Measurements from ENCODE around the gene PTPRE.
A peak's percentile ranks its signal among the peaks of the same experiment; 100 is the strongest.

PTPRE gene

DNA sequence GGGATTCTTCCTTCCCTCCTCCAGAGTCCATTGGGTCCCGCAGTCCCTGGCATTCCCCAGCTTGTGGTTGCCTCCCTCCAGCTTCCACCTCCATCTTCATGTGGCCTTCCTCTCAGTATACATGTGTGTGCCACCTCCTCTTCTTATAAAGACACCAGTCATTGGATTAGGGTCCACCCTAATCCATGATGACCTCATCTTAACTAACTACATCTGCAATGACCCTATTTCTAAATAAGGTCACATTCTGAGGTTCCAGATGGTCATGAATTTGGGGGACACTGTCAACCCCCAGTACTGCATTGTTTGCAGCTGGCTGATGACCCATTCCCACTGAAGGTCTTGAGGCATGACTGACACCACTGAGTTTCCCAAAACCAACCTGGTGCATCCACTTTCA lies 99.0 kb downstream of the PTPRE start:
- DNase-seq: no peak

GRCh38 chr10:128007056-128007455 lies 100.2 kb downstream of the PTPRE start:
- DNase-seq: no peak

- no peak for DNase-seq
Measured at GRCh38 chr10:128007971-128008370, 101.1 kb downstream of the PTPRE start.

- no peak for DNase-seq
Measured at GRCh38 chr10:128008521-128009250, 101.8 kb downstream of the PTPRE start.

DNA sequence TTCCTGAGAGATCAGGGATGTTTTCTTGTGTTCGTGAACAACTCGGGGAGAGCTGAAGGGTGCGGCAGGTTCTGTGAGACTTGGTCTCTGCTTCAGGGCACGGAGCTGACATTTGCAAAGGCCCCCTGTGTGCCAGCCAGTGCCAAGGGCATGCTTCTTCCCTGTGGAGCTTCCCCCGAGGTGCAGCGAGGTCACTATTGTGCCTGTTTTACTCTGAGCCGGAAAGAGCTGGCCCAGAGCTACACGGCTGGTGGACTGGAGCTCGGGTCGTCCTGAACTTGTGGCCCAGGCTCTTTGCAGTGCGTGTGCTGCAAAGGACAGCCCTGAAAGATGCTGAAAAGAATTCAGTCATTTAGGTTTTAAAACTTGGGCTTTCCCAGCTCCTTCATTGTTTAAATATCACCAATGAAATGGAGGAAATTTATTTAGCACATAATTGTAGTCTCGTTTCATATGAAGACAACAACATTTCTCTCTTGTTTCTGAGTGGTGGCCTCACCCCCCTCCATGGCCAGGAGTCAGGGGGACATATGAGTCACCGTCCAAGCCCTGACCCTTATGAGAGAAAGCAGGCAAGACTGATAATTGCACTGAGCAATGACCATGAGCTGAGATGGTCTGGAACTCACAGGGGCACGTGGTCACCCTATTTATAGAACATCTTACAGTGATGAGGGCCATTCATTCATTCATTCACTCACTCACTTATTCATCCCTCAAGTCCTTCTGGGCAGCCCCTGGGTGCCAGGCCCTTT lies 102.6 kb downstream of the PTPRE start:
- DNase-seq: no peak

GRCh38 chr10:128011059-128011979 lies 104.4 kb downstream of the PTPRE start:
- DNase-seq: peak; percentile 81

- no peak for DNase-seq
Measured at GRCh38 chr10:128013626-128014025, 106.7 kb downstream of the PTPRE start.

- DNase-seq: no peak
Measured at GRCh38 chr10:128014236-128014635, 107.3 kb downstream of the PTPRE start.

DNA sequence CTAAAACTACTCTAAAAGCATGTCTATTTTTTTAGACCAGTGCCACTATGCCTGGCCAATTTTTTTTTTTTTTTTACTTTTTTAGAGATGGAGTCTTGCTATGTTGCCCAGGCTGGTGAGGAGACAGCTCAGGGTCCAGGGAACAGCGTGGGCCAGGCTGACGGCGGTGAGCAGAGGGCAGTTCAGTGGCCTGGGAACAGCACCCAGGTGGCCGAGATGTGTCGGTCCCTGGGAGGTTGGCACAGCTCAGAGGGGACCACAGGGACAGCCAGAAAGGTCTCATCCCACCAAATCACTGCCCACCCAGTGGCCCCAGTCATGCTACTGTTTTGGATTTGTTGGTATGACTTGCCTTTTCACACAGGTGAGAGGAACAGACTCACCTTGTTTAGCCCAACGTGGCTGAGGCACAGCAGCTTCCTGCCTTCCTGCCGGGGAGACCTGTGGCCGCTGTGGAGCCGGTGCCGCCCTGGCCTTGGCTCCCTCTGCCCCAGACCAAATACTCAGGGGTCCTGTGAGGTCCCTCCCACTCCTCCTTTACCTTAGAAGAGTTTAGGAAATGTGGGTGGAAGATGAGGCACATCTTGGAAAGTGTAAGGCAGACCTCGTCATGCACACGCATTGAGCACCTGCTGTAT lies 109.6 kb downstream of the PTPRE start:
- no peak for DNase-seq

- DNase-seq: no peak
Measured at GRCh38 chr10:128017822-128018221, 110.9 kb downstream of the PTPRE start.

- no peak for DNase-seq
Measured at GRCh38 chr10:128018236-128018635, 111.3 kb downstream of the PTPRE start.

DNA sequence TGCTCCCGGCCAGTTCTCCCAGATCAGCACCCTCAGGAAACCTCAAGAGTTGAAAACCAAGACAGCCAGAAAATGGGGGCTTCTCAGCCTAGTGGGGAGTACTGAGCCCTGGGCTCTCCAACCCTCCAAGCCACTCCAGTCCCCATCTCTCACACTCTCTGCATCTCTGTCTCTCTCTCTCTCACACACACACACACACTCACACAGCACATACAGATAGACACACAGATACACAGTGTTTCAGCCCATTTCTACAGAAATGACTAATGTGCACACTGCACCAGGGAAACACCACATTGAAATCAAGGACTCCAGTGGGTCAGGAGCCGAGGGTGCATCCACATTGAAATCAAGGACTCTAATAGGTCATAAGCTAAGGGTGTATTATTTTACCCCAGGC lies 111.8 kb downstream of the PTPRE start:
- DNase-seq: no peak

- no peak for DNase-seq
Measured at GRCh38 chr10:128022261-128023196, 115.6 kb downstream of the PTPRE start.

GRCh38 chr10:128024426-128024825 lies 117.5 kb downstream of the PTPRE start:
- DNase-seq: no peak

- no peak for DNase-seq
Measured at GRCh38 chr10:128025437-128025836, 118.5 kb downstream of the PTPRE start.

DNA sequence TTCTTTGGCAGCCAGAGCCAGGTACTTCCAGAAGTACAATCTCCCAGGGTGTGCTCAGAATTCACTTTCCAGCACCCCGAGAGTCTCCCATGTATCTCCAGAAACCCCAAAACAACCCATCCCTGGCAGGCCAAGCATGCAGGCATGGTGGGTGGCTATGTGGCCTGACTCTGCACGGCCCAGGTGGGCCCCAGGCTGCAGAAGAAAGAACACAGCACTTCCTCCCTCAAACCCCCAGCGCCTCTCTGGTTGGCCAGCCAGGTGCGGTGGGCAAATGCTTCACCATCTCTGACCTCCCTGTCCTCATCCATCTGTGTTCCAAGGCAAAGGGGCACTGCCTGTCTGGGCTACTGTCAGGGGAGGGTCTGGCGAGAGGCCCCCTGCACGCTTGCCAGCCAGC lies 119.0 kb downstream of the PTPRE start:
- DNase-seq: no peak

DNA sequence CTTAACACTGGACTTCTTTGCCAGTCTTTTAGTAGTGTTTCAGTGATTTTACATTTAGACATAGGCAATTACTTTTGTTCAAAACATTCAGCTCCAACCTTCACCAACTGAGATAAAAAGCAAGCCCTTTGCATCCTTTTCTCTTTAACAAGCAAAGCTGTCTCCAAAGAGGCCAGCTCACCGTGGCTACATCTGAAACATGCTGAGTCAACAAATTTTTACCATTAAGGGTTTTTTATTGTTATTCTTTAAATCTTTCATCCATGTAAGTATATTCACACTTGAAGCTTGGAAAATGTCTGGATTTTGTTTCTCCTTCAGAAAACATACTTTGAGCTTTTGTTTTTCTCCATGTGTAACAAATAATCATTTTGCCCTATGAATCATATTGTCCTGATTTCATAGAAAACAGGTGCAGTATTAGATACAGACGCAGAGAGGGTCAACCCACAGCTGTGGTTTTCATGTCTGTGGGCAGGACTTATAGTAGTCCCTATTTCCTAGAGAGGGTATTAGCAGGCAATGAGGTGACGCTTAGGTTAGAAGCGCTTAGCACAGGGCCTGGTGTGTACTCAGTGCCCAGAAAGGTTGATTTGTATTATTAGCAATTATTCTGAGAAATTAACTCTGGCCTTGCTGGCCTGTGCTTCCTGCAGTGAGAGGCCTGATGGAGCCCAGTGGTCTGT lies 119.9 kb downstream of the PTPRE start:
- DNase-seq: no peak

- no peak for DNase-seq
Measured at GRCh38 chr10:128027306-128027705, 120.4 kb downstream of the PTPRE start.

DNA sequence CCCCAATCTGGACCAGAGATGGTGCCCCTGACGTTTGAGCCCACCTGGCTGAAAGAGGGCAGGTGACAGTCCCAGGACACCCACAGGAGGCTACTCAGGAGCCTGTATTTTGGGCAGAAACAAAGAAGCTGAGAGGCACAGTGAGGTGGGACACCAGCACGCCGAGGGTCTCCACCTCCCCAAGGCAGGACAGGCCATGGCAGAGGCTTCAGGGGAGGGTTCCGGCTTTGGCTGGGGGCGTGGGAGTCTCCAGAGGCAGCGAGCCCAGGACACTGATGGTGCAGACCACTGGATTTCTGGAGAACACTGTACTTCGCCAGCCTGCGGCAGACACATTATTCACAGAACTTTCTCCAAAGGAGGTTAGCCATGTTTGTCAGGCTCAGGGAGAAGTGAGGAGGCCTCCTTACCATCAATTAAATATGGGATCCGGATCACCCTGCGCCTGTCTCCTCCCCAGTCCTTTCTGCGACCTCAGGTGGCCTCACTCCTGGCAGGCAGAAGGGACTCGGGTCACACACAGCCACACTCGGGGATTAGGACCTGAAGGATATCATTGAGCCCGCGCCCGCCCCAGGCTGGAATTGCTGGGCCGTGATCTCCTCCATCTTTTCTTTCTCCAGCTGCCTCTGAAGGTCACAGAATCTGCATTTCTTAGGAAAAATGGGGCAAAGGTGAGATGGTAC lies 121.1 kb downstream of the PTPRE start:
- no peak for DNase-seq

Data from effector CD8-positive, alpha-beta T cell (primary cell).